ENCODE results near the gene XRCC5. TPM values are rescaled to one million over a fixed set of nuclear protein-coding genes. Genes with fewer than 3 reads are reported as not detected.

Gene XRCC5
- total RNA-seq, 1 donor from 2014 or later, result 807 TPM

DNA sequence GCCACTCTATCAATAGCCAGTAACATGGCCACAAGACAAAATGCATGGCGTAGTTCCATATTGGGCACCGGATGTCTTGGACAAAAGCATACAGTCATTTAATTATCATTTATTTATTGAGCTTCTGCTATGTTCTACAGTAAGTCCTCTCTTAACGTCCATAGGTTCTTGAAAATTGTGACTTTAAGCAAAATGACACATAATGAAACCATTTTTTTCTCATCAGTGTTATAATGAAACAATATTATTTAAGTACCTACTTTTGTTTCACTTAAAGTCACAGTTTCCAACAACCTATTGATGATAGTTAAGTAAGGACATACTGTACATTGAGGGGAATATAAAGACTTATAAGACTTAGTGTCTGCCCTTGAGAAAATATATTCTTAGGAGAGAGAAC, 84.9 kb downstream of the XRCC5 start:
- Histone ChIP-seq H2AFZ (replicated peaks) (no peak overlapping the region), H3F3A (ENCODE audit: low read depth) (peaks cover 33% of the 10 kb centered on the region), H3K4me2 (no peak overlapping the region), H3K27ac (no peak overlapping the region), H3K9ac (no peak overlapping the region), H3K9me3 (ENCODE audit: low read depth) (no peaks in the 10 kb centered on the region), H3K36me3 (peaks cover 58% of the 10 kb centered on the region), H3K4me1 (peaks cover 4% of the 10 kb centered on the region), H4K20me1 (ENCODE audit: low read depth) (peaks cover 13% of the 10 kb centered on the region), H3K4me3 (no peak overlapping the region), H3K79me2 (ENCODE audit: low read depth) (peaks cover 52% of the 10 kb centered on the region), H3K27me3 (no peaks in the 10 kb centered on the region)
- H3K27ac Mint-ChIP-seq, result no peak overlapping the region
- H3K4me3 Mint-ChIP-seq, result no peak overlapping the region
- H3K27me3 Mint-ChIP-seq (ENCODE audit: insufficient read depth, low read depth), result no peaks in the 10 kb centered on the region
- no peaks in the 10 kb centered on the region for H3K9me3 Mint-ChIP-seq
- H3K36me3 Mint-ChIP-seq, result peaks cover 34% of the 10 kb centered on the region
- TF ChIP-seq, protein P1, sequence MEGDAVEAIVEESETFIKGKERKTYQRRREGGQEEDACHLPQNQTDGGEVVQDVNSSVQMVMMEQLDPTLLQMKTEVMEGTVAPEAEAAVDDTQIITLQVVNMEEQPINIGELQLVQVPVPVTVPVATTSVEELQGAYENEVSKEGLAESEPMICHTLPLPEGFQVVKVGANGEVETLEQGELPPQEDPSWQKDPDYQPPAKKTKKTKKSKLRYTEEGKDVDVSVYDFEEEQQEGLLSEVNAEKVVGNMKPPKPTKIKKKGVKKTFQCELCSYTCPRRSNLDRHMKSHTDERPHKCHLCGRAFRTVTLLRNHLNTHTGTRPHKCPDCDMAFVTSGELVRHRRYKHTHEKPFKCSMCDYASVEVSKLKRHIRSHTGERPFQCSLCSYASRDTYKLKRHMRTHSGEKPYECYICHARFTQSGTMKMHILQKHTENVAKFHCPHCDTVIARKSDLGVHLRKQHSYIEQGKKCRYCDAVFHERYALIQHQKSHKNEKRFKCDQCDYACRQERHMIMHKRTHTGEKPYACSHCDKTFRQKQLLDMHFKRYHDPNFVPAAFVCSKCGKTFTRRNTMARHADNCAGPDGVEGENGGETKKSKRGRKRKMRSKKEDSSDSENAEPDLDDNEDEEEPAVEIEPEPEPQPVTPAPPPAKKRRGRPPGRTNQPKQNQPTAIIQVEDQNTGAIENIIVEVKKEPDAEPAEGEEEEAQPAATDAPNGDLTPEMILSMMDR (IDR thresholded peaks at IDR 0.05), result no peak
- TF ChIP-seq EZH2phosphoT487 (IDR thresholded peaks at IDR 0.05), result no peak
- TF ChIP-seq EZH2 (IDR thresholded peaks at IDR 0.05), result no peak
- peaks cover 3% of the 10 kb centered on the region for H3K4me1 Mint-ChIP-seq
- DNase-seq (ENCODE audit: low spot score), result no peak

DNA sequence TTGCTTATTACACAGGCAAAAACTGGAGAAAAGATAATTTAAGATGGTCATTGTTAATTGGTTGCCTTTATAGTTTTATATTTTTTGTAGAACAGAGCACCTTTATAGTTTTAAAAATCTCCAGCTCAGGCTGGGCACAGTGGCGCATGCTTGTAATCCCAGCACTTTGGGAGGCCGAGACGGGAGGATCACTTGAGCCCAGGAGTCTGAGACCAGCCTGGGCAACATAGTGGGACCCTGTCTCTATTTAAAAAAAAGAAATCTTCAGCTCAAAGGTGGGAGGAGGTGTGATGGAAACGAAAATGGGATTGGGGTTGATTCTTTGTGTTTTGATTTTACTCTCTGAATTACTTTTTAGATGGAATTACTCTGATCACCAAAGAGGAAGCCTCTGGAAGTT, 85.4 kb downstream of the XRCC5 start:
- peaks cover 32% of the 10 kb centered on the region for H3F3A ChIP-seq (ENCODE audit: low read depth)
- Mint-ChIP-seq H3K9me3 (no peaks in the 10 kb centered on the region), H3K4me3 (no peak overlapping the region), H3K27me3 (ENCODE audit: insufficient read depth, low read depth) (no peaks in the 10 kb centered on the region), H3K4me1 (no peaks in the 10 kb centered on the region), H3K27ac (no peak overlapping the region), H3K36me3 (peaks cover 38% of the 10 kb centered on the region)
- H3K9ac ChIP-seq, result no peak overlapping the region
- H4K20me1 ChIP-seq (ENCODE audit: low read depth), result peaks cover 8% of the 10 kb centered on the region
- peaks cover 63% of the 10 kb centered on the region for H3K36me3 ChIP-seq
- no peak overlapping the region for H3K27ac ChIP-seq
- H3K4me1 ChIP-seq, result no peaks in the 10 kb centered on the region
- peaks cover 52% of the 10 kb centered on the region for H3K79me2 ChIP-seq (ENCODE audit: low read depth)
- H2AFZ ChIP-seq (replicated peaks), result no peak overlapping the region
- H3K9me3 ChIP-seq (ENCODE audit: low read depth), result no peaks in the 10 kb centered on the region
- no peak overlapping the region for H3K4me3 ChIP-seq
- TF ChIP-seq EZH2phosphoT487 (IDR thresholded peaks at IDR 0.05), result no peak
- TF ChIP-seq, protein P1 (IDR thresholded peaks at IDR 0.05), result no peak
- no peak for TF ChIP-seq EZH2 (IDR thresholded peaks at IDR 0.05)
- DNase-seq (ENCODE audit: low spot score), result no peak
- H3K4me2 ChIP-seq, result no peak overlapping the region
- H3K27me3 ChIP-seq, result no peaks in the 10 kb centered on the region

DNA sequence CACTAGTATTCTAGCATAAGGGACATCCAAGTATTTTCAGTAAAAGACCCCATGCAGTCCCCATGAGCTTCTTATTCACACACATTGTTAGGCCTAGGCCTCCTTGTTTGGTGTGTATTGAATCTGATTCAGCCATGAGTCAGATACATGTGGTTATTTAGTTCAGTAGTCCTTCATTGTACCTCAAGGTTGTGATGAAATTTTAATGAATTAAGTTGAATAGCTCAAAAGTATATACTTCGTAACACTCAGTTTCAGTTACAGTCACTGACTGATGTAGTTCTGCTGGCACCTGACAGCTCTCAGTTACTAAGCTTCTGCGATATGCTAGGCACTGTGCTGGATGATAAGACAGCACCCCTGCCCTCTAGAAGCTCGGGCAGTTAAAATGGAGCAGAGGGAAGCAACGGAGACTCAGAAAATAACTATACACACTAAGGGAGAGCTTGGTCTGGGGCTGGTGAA, 86.4 kb downstream of the XRCC5 start:
- no peak overlapping the region for H3K9ac ChIP-seq

More for the DNA sequence above, 86.4 kb downstream of the XRCC5 start:
- H3K27me3 ChIP-seq, result no peaks in the 10 kb centered on the region
- H3K27ac Mint-ChIP-seq, result no peak overlapping the region
- no peak overlapping the region for H3K4me2 ChIP-seq
- H3K27me3 Mint-ChIP-seq (ENCODE audit: insufficient read depth, low read depth), result no peaks in the 10 kb centered on the region
- H3K27ac ChIP-seq, result no peak overlapping the region
- H3K4me1 ChIP-seq, result no peaks in the 10 kb centered on the region
- H2AFZ ChIP-seq (replicated peaks), result no peak overlapping the region
- H3K79me2 ChIP-seq (ENCODE audit: low read depth), result peaks cover 47% of the 10 kb centered on the region
- no peaks in the 10 kb centered on the region for H3K9me3 ChIP-seq (ENCODE audit: low read depth)
- peaks cover 42% of the 10 kb centered on the region for H3K36me3 Mint-ChIP-seq
- DNase-seq (ENCODE audit: low spot score), result no peak
- H3F3A ChIP-seq (ENCODE audit: low read depth), result peaks cover 30% of the 10 kb centered on the region
- no peak overlapping the region for H3K4me3 ChIP-seq
- H4K20me1 ChIP-seq (ENCODE audit: low read depth), result peaks cover 9% of the 10 kb centered on the region
- H3K4me3 Mint-ChIP-seq, result no peak overlapping the region
- no peaks in the 10 kb centered on the region for H3K9me3 Mint-ChIP-seq
- H3K4me1 Mint-ChIP-seq, result no peaks in the 10 kb centered on the region
- H3K36me3 ChIP-seq, result peaks cover 65% of the 10 kb centered on the region
- TF ChIP-seq, protein P1 (IDR thresholded peaks at IDR 0.05), result no peak
- no peak for TF ChIP-seq EZH2 (IDR thresholded peaks at IDR 0.05)
- TF ChIP-seq EZH2phosphoT487 (IDR thresholded peaks at IDR 0.05), result no peak

All from neural progenitor cell (in vitro differentiated cells).